Prostate gland (tissue), 2 donors: Measurements from ENCODE around the gene CEP68. TPM values are rescaled to one million over a fixed set of nuclear protein-coding genes. Genes with fewer than 3 reads are reported as not detected.

Experiments
- DNase-seq: peaks from one replicate; pipeline ENCODE4 v3.0.0-alpha.2; 2019; ENCODE audit warnings: low spot score
- H3K27ac ChIP-seq, 2 donors: fragments of 200-600 bp; sonication (generic); 2 replicates each; pipeline ENCODE4 v1.5.1; 2017 to 2019
- H3K27me3 ChIP-seq: fragments of 200-600 bp; sonication (generic); replicated peaks from 2 replicates; pipeline ENCODE4 v1.5.1; 2019; ENCODE audit not compliant: insufficient read depth
- H3K36me3 ChIP-seq, 2 donors: fragments of 200-600 bp; sonication (generic); 1 replicate in 1 of 2; 2 replicates in 1 of 2; pipeline versions ENCODE4 v1.5.1 to v1.8.1; 2017 to 2019
- H3K4me1 ChIP-seq: fragments of 200-600 bp; sonication (generic); replicated peaks from 2 replicates; pipeline ENCODE4 v1.5.1; 2019
- H3K4me3 ChIP-seq, 2 donors: fragments of 200-600 bp; sonication (generic); 2 replicates each; pipeline ENCODE4 v1.5.1; 2017 to 2019
- H3K9me3 ChIP-seq: fragments of 200-600 bp; sonication (generic); 2 replicates; pipeline ENCODE4 v1.5.1; 2017
- CTCF ChIP-seq, 4 experiments: fragments of 200-600 bp in 2 of 4; fragments of 450-650 bp in 2 of 4; sonication (generic) in 2 of 4; IDR thresholded peaks; 1 replicate in 3 of 4; 2 replicates in 1 of 4; pipeline ENCODE4 v1.5.1; 2016 to 2019; ENCODE audit warnings: antibody characterized with exemption in 4 of 4, mild to moderate bottlenecking in 2 of 4, moderate library complexity in 2 of 4
- POLR2A ChIP-seq: fragments of 450-650 bp; IDR thresholded peaks from one replicate; pipeline ENCODE4 v1.6.1; 2016; ENCODE audit warnings: antibody characterized with exemption, mild to moderate bottlenecking
- POLR2AphosphoS5 ChIP-seq: sonication (generic); formaldehyde crosslinking; IDR thresholded peaks from one replicate; pipeline ENCODE4 v1.6.1; 2017; ENCODE audit warnings: antibody characterized with exemption
- WGBS: methylation state at CpG from one replicate; pipeline ENCODE4 v1.1.5; 2018; 5-methylcytosine and 5-hydroxymethylcytosine counted together
- intact Hi-C: fragments of 100-400 bp; cut with DNase I; formaldehyde crosslinking; loops from one replicate; pipeline ENCODE4 v1.14.2; 2022
- total RNA-seq, 2 donors: library from RNA; depleted of rRNA; stranded (reverse); fragments of >200 nt; gene quantifications; one replicate each; pipeline ENCODE4 v1.1.0, GENCODE V29; 2016

CEP68 gene
- total RNA-seq, 2 donors from 2014 or later = 15.3 to 28.8 TPM

- 96% methylated on average over 6 of the region's 6 CpGs for WGBS
- no peaks in the 10 kb centered on the region for H3K9me3 ChIP-seq
- TF ChIP-seq CTCF (IDR thresholded peaks at IDR 0.05) (no peak), POLR2AphosphoS5 (no peak), POLR2A (no peak)
- no peaks in the 10 kb centered on the region for H3K36me3 ChIP-seq
- no peaks in the 10 kb centered on the region for H3K27me3 ChIP-seq
- H3K27ac ChIP-seq = no peak overlapping the region
- intact Hi-C loops = no loop called here
- H3K4me1 ChIP-seq = peaks cover 7% of the 10 kb centered on the region
- no peak overlapping the region for H3K4me3 ChIP-seq
- no peak for DNase-seq
These were observed 22.8 kb downstream of the CEP68 start for GRCh38 chr2:65079017-65079416.

GRCh38 chr2:65081232-65081685, 25.0 kb downstream of the CEP68 start:
- no peak overlapping the region for H3K4me3 ChIP-seq
- H3K9me3 ChIP-seq = no peaks in the 10 kb centered on the region

DNA sequence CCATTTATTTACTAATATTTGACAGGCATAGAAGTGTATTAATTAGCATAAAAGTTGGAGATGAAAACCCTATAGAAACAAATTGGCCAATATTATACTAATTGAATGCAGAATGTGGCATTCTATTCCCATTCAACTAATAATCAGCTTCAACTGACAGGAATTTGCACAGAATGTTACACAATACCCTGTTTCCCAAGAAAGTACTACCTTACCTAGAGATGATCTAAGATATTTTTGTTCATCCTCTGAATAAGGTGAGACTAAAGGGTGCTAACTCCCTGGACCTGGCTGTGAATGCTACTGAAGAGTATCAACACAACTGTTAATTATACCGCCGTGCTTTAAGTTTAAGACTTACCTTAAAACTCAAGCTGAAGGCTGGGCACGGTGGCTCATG, 28.9 kb downstream of the CEP68 start:
- DNase-seq = no peak
- Histone ChIP-seq H3K4me3 (no peak overlapping the region), H3K27ac (no peak overlapping the region), H3K9me3 (no peaks in the 10 kb centered on the region), H3K27me3 (no peaks in the 10 kb centered on the region), H3K36me3 (no peaks in the 10 kb centered on the region), H3K4me1 (no peaks in the 10 kb centered on the region)
- intact Hi-C loops = no loop called here
- 94% methylated on average over 3 of the region's 3 CpGs for WGBS
- TF ChIP-seq POLR2AphosphoS5 (no peak), CTCF (IDR thresholded peaks at IDR 0.05) (no peak), POLR2A (no peak)

More at GRCh38 chr2:65081232-65081685, 25.0 kb downstream of the CEP68 start:
- intact Hi-C loops = no loop called here
- H3K4me1 ChIP-seq = peaks cover under 1% of the 10 kb centered on the region
- H3K27me3 ChIP-seq = no peaks in the 10 kb centered on the region
- no peak for DNase-seq
- H3K27ac ChIP-seq = no peak overlapping the region
- no peaks in the 10 kb centered on the region for H3K36me3 ChIP-seq
- 72% methylated on average over 4 of the region's 4 CpGs for WGBS
- TF ChIP-seq CTCF (IDR thresholded peaks at IDR 0.05) = no peak
- TF ChIP-seq POLR2AphosphoS5 = no peak
- no peak for TF ChIP-seq POLR2A

DNA sequence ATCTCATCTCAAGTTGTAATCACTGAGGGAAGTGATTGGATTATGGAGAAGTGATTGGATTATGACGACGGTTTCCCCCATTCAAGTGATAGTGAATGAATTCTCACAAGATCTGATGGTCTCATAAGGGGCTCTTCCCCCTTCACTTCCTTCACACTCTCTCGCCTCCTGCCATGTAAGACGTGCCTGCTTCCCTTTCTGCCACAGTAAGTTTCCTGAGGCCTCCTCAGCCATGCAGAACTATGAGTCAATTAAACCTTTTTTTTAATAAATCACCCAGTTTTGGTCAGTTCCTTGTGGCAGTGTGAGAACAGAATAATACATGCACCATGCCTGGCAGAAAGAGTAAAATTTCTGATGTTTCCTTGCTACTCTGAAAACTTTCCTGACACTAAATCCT, 36.6 kb downstream of the CEP68 start:
- no peaks in the 10 kb centered on the region for H3K4me1 ChIP-seq
- DNase-seq = no peak
- intact Hi-C loops = no loop called here
- H3K36me3 ChIP-seq = no peaks in the 10 kb centered on the region
- H3K9me3 ChIP-seq = no peaks in the 10 kb centered on the region
- 87% methylated on average over 4 of the region's 4 CpGs for WGBS
- H3K4me3 ChIP-seq = no peak overlapping the region
- TF ChIP-seq POLR2AphosphoS5 = no peak
- H3K27me3 ChIP-seq = no peaks in the 10 kb centered on the region
- H3K27ac ChIP-seq = no peak overlapping the region

DNA sequence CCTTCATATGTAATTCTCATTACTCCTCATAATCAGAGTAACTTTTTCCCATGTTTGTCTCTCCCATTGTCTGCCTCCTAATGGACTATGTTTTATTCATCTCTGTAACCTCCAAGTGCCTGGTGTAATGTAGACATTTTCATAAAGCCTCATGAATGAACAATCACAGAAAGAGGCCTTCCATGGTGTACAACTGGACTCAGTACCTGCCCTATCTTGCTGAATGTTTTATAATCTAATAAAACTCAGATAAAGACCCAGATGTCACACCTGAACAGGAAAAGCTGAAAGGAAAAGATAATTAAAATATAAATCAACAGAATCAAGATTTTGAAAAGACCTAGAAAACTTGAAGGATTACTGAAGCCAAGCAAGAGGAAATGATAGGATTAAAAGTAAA, 37.0 kb downstream of the CEP68 start:
- H3K4me1 ChIP-seq = no peaks in the 10 kb centered on the region
- no peak overlapping the region for H3K4me3 ChIP-seq
- no peaks in the 10 kb centered on the region for H3K27me3 ChIP-seq
- no peaks in the 10 kb centered on the region for H3K9me3 ChIP-seq
- H3K27ac ChIP-seq = no peak overlapping the region
- intact Hi-C loops = no loop called here
- TF ChIP-seq POLR2A (no peak), POLR2AphosphoS5 (no peak), CTCF (IDR thresholded peaks at IDR 0.05) (no peak)
- no peaks in the 10 kb centered on the region for H3K36me3 ChIP-seq
- DNase-seq = no peak
